HCEC 1CT (cell line): ENCODE data around the gene RNF150.
A peak's percentile ranks its signal among the peaks of the same experiment; 100 is the strongest.
"Not testable (repeated sequence)": the region's sequence is repeated elsewhere in the genome, so short reads cannot be mapped to it uniquely, and the experiment has no call there.

Experiments
- DNase-seq: peaks from one replicate; pipeline ENCODE4 v3.0.0-alpha.2; 2017

The RNF150 gene

DNA sequence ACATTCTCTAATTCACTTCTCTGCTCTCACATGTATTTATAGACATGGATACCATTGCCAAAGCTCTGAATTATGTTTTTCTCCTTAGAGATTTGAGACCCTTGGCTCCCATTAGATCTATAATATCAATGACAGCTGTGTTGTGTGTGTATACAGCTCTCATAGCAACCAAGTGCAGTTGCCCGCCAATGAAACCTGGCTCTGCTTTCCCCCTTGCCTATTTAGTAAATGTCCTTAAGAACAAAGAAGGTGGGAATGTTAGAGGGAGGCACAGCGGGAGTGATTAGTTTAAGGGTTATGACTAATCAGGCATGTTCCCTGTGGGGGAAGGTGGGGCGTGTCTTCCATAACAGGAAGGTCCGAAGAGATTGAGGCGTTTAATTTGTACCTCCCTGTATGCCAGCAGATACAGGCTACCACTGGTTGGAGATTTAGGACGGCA lies 276.6 kb downstream of the RNF150 start:
- DNase-seq, result peak; percentile 27

GRCh38 chr4:140854168-140854567 lies 279.1 kb downstream of the RNF150 start:
- no peak for DNase-seq

DNA sequence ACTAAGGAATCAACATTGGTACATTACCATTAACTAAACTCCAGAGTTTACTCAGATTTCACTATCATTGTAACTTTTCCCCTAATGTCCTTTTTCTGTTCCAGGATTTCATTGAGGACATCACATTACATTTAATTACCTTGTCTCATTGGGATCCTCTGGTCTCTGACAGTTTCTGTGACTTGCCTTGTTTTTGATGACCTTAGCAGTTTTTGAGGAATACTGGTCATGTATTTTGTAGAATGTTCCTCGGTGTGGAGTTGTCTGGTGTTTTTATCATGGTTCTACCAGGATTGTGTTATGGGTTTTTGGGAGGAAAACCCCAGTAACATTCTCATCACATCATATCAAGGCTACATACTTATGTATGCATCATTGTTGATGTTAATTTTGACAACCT lies 281.5 kb downstream of the RNF150 start:
- DNase-seq, result no peak

- peak; percentile 23 for DNase-seq
Measured at GRCh38 chr4:140851032-140851636, 282.1 kb downstream of the RNF150 start.

GRCh38 chr4:140849526-140849925 lies 283.7 kb downstream of the RNF150 start:
- DNase-seq, result no peak

DNA sequence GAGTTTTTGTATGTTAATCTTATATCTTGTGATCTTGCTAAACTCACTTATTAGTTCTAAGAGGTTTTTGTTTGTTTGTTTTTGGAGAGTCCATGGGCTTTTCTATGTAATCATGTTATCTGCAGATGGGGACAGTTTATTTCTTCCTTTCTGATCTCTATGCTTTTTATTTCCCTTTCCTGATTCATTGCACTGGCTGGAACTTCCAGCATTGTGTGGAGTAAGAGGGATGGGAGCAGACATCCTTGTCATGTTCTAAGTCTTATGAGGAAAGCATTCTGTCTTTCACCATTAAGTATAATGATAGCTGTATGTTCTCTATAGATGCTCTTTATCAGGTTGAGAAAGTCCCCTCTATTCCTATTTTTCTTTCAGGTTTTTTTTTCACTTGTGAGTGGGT lies 286.5 kb downstream of the RNF150 start:
- DNase-seq, result no peak

GRCh38 chr4:140844061-140844460 lies 289.2 kb downstream of the RNF150 start:
- no peak for DNase-seq

DNA sequence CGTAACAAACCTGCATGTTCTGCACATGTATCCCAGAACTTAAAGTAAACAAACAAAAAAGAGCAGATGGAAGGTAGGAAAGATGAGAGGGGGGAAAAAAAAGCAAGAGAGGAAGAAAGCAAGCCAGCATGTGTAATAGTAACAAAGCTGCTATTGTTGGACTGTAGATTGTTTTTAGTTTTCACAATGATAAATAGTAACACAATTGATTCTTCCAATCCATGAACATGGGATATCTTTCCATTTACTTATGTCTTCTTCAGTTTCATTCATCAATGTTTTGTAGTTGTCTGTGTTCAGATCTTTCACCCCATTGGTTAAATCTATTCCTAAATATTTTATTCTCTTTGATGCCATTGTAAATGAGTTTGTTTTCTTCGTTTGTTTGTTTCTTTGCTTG lies 292.1 kb downstream of the RNF150 start:
- no peak for DNase-seq

- no peak for DNase-seq
Measured at GRCh38 chr4:140839888-140840790, 293.1 kb downstream of the RNF150 start.

GRCh38 chr4:140839406-140839805 lies 293.9 kb downstream of the RNF150 start:
- no peak for DNase-seq

DNA sequence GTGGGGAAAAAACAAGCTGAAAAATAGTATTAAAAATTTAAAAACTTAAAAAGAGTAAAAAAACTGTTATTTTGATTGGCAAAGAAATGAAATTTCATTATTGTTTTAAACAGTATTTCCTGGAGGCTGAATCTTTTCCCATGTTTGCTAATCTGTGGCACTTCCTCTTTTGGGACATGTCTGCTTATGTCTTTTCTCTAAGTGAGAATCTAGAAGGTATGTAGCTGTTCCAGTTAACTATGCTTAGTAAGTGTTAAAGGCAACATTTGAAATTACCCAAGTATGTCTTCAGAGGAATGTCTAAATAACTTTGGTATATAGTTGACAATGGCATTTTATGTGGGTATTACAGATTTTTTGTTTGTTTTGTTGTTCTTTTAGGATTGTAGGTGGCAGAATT lies 295.5 kb downstream of the RNF150 start:
- DNase-seq, result no peak

GRCh38 chr4:140834839-140835495 lies 298.3 kb downstream of the RNF150 start:
- DNase-seq, result no peak

GRCh38 chr4:140833280-140833679 lies 300.0 kb downstream of the RNF150 start:
- no peak for DNase-seq

DNA sequence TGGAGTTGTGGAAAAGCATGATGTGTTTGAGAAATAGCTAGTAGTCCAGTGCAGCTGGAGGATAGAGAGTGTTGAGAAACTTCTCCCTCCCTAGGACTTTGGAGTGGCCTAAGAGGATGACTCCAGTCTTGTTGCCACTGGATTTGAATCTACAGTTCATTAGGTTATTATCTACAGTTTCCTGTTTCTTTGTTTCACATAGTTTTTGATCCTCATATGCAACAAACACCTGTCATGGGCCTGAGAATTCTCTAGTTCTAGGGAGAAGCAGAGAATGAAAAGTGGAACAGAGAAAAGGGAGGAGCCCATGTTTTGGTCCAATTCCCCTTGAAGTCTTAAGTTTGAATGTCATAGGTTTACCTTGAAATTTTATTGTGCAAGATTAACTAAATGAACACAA lies 303.4 kb downstream of the RNF150 start:
- no peak for DNase-seq

DNA sequence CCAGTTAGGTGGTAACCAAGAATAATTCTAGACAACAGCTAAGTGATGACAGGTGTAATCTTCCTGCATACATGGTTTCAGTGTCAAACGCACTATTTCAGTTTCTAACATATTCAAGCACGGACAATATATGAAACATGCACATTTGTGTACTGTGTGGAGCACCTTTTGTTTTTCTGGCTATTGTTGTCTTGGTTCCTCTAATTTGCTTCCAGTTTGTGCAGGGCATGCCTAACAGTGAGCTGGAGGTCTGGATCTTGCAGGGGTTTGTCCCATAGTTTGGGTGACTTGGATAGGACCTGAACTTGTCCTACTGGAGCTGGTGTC lies 306.6 kb downstream of the RNF150 start:
- DNase-seq, result no peak

GRCh38 chr4:140820520-140820919 lies 312.7 kb downstream of the RNF150 start:
- not testable (repeated sequence) for DNase-seq

- no peak for DNase-seq
Measured at GRCh38 chr4:140819610-140820009, 313.7 kb downstream of the RNF150 start.

- DNase-seq, result no peak
Measured at GRCh38 chr4:140818433-140818832, 314.8 kb downstream of the RNF150 start.

- DNase-seq, result no peak
Measured at GRCh38 chr4:140816806-140817510, 316.3 kb downstream of the RNF150 start.

- DNase-seq, result no peak
Measured at GRCh38 chr4:140813804-140814203, 319.5 kb downstream of the RNF150 start.

DNA sequence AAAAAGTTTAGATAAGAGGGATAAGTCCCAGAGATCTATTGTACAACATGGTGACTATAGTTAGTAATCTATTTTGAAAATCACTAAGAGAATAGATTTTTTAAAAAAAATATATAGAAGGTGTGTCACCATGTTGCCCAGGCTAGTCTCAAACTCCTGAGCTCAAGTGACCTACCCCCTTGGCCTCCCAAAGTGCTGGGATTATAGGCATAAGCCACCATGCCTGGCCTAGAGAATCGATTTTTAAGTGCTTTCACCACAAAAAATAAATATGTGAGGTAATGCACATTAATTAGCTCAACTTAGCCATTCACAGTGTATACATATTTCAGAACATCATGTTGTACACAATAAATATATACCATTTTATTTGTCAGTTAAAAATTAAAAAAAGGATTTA lies 320.4 kb downstream of the RNF150 start:
- DNase-seq, result no peak

DNA sequence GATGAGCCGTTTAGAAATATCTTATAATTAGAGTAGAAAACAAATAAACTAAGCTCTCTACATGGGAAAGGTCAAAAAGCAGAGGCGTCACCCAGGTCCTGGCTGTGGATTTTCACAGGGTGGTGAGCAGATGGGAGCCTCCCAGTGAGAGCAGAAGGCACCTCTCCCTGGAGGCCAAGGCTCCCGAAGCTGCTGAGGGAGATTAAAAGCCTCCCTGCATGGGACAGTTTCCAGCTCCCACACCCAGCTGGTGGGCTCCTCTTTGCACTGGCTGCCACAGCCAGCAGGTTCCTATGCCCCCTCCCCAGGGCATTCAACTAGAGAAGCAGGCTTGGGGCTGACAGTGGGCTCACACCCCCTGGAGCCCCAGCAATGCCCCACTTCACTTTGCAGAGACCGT lies 321.8 kb downstream of the RNF150 start:
- no peak for DNase-seq

- not testable (repeated sequence) for DNase-seq
Measured at GRCh38 chr4:140810591-140811169, 322.6 kb downstream of the RNF150 start.
